ENCODE data around the gene HSPA8. TPM values are rescaled to one million over a fixed set of nuclear protein-coding genes. Genes with fewer than 3 reads are reported as not detected.

HSPA8 gene
- polyA plus RNA-seq, 1 of the 3 experiments (the other 2 are of a cell fraction), result 2,088 TPM

GRCh38 chr11:123033895-123034294 is 28.0 kb downstream of the HSPA8 start:
- no peaks in the 10 kb centered on the region for H3K4me1 ChIP-seq (ENCODE audit: control insufficient read depth in 1 of 2, insufficient read depth in 2 of 2, low read depth in 1 of 2, low read length in 1 of 2)
- no peak for TF ChIP-seq CHD2 (IDR thresholded peaks at IDR 0.05; ENCODE audit: low read length, partially characterized antibody)
- no peak for TF ChIP-seq RCOR1 (IDR thresholded peaks at IDR 0.05; ENCODE audit: low read length)
- TF ChIP-seq ELF1 (IDR thresholded peaks at IDR 0.05), result no peak
- TF ChIP-seq USF1 (IDR thresholded peaks at IDR 0.05; ENCODE audit: borderline replicate concordance, low read depth), result no peak
- no peak for TF ChIP-seq PBX3 (IDR thresholded peaks at IDR 0.05)
- no peak for TF ChIP-seq GABPA (IDR thresholded peaks at IDR 0.05; ENCODE audit: low read depth)
- TF ChIP-seq NFIC (IDR thresholded peaks at IDR 0.05; ENCODE audit: borderline replicate concordance), result no peak
- no peak for TF ChIP-seq FOSL2 (IDR thresholded peaks at IDR 0.05; ENCODE audit: borderline replicate concordance, low read depth)
- no peak for TF ChIP-seq SMC3 (IDR thresholded peaks at IDR 0.05; ENCODE audit: low read depth, low read length)
- no peak for TF ChIP-seq GATA2 (CRISPR knock-in tag; IDR thresholded peaks at IDR 0.05)
- no peak for TF ChIP-seq NRF1 (IDR thresholded peaks at IDR 0.05; ENCODE audit: low read depth, low read length)
- TF ChIP-seq TCF12 (IDR thresholded peaks at IDR 0.05), result no peak
- H4K20me1 ChIP-seq (ENCODE audit: insufficient read depth), result no peaks in the 10 kb centered on the region
- no peak overlapping the region for H3K9ac ChIP-seq
- H2AFZ ChIP-seq (ENCODE audit: low read depth), result no peak overlapping the region
- no peaks in the 10 kb centered on the region for H3K36me3 ChIP-seq (replicated peaks in 1 of 2; ENCODE audit: control insufficient read depth in 1 of 2, insufficient read depth in 2 of 2, low read length in 1 of 2)
- no peaks in the 10 kb centered on the region for H3K9me2 ChIP-seq
- no peak overlapping the region for H3K4me2 ChIP-seq
- no peaks in the 10 kb centered on the region for H3K9me3 ChIP-seq
- no peaks in the 10 kb centered on the region for H3K27me3 ChIP-seq (ENCODE audit: insufficient read depth)
- H3K4me3 ChIP-seq (ENCODE audit: low read depth in 2 of 2, low read length in 1 of 2), result no peak overlapping the region
- no peak overlapping the region for H3K27ac ChIP-seq (ENCODE audit: low read depth in 2 of 2, low read length in 1 of 2)
- H3F3A ChIP-seq (replicated peaks; ENCODE audit: insufficient read depth), result no peaks in the 10 kb centered on the region
- WGBS (ENCODE audit: low lambda C conversion rate), result 76% methylated on average over 10 of the region's 10 CpGs
- ChIA-PET POLR2A (interaction anchor here (0.5 to 0.7 kb wide), 2 partner anchors 20 to 29 kb away, joined by 3 to 5 read pairs; no protein-coding TSS in a partner anchor), CTCF (interaction anchor here (0.7 to 2.3 kb wide), 7 partner anchors 9 to 180 kb away, joined by 3 to 11 read pairs (median 4); no protein-coding TSS in a partner anchor)
- DNase-seq, result no peak
- H3K79me2 ChIP-seq (ENCODE audit: insufficient read depth), result no peaks in the 10 kb centered on the region

GRCh38 chr11:123030517-123030916 is 31.4 kb downstream of the HSPA8 start:
- Histone ChIP-seq H3K27ac (ENCODE audit: low read depth in 2 of 2, low read length in 1 of 2) (no peak overlapping the region), H3K9me2 (no peaks in the 10 kb centered on the region), H3K36me3 (replicated peaks in 1 of 2; ENCODE audit: control insufficient read depth in 1 of 2, insufficient read depth in 2 of 2, low read length in 1 of 2) (no peaks in the 10 kb centered on the region), H3K79me2 (ENCODE audit: insufficient read depth) (no peaks in the 10 kb centered on the region), H4K20me1 (ENCODE audit: insufficient read depth) (no peaks in the 10 kb centered on the region), H2AFZ (ENCODE audit: low read depth) (no peak overlapping the region), H3K4me2 (no peak overlapping the region), H3K9ac (no peak overlapping the region), H3K4me3 (ENCODE audit: low read depth in 2 of 2, low read length in 1 of 2) (no peak overlapping the region), H3K9me3 (no peaks in the 10 kb centered on the region), H3K4me1 (ENCODE audit: control insufficient read depth in 1 of 2, insufficient read depth in 2 of 2, low read depth in 1 of 2, low read length in 1 of 2) (no peaks in the 10 kb centered on the region), H3K27me3 (ENCODE audit: insufficient read depth) (no peaks in the 10 kb centered on the region), H3F3A (replicated peaks; ENCODE audit: insufficient read depth) (no peaks in the 10 kb centered on the region)
- TF ChIP-seq FOXJ3 (CRISPR knock-in tag; IDR thresholded peaks at IDR 0.05) (no peak), FOXM1 (IDR thresholded peaks at IDR 0.05; ENCODE audit: low read depth) (no peak), SIN3A (IDR thresholded peaks at IDR 0.05; ENCODE audit: borderline replicate concordance, low read depth, low read length) (no peak), JUND (IDR thresholded peaks at IDR 0.05) (no peak), ELF1 (IDR thresholded peaks at IDR 0.05) (no peak)
- ChIA-PET CTCF (interaction anchor here (1.0 to 16.7 kb wide), 6 partner anchors 10 to 177 kb away, joined by 3 to 409 read pairs (median 8); no protein-coding TSS in a partner anchor), POLR2A (no interaction called here)
- DNase-seq, result no peak
- 74% methylated on average over 4 of the region's 4 CpGs for WGBS (ENCODE audit: low lambda C conversion rate)
